HG03565 (cell line): ENCODE data around the gene JARID2.

Experiments used
- ATAC-seq: cut with Tn5 transposase; IDR thresholded peaks from one replicate; pipeline ENCODE4 v1.9.1; 2021; ENCODE audit warnings: mild to moderate bottlenecking, moderate library complexity; ENCODE audit not compliant: unreplicated experiment

JARID2 gene

DNA sequence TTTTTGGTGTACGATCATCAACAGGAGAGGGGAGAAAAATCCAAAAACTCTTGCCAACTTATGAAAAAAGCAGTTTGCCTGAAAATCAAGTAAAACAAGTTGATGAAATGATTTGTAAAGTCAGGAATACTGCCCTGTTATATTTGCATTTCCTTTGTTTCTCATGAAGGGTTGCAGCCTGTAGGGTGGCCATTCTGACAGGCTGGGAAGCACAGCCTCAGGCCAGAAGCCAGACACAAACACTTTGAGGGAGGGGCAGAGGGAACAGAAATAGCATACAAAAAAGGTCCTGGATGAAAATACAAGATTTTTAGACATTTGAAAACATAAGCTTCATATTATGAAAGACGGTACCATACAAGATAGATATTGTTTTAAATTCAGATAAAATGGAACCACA, 307.2 kb downstream of the JARID2 start:
- no peak for ATAC-seq

DNA sequence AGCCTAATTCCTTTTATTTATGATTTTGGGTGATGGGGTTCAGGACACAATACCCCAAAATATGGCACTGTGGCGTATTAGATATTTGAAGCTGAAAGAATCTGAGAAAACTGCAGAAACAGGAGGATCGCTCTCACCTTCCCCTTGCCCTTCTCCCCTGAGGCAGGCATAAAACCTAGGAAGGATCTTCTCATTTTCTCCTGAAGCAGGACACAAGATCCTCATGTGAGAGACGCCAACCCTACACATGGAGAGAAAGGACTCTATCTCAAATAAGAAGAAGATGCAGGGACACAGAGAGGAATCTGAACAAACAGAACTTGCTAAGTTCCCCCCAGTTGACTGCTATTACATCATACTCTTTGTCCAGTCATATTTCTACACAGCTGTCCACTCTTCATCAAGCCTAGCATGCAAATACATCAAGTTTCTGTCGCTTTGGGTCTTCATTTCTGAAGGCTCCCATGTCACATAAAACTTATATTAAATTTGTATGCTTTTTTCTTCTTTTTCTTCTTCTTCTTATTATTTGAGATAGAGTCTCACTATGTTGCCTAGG, 307.9 kb downstream of the JARID2 start:
- ATAC-seq, result no peak

DNA sequence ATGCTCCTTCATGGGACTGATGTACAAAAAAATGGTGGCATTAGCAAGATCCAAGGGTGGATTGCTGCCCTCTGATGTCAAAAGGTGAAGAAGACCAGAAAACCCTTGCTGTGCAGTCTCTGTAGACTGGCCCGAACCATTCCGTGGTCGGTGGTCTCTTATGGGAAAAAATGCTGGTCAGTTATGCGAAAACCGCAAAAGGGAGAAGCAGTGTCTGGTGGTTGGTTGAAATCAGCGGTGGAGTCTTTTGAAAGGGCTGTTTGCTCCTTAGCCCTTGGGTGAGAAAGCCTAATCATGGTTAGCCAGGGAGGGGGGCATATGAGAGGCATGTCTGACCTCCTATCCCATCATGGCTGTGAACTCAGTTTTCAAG, 308.8 kb downstream of the JARID2 start:
- ATAC-seq, result no peak

DNA sequence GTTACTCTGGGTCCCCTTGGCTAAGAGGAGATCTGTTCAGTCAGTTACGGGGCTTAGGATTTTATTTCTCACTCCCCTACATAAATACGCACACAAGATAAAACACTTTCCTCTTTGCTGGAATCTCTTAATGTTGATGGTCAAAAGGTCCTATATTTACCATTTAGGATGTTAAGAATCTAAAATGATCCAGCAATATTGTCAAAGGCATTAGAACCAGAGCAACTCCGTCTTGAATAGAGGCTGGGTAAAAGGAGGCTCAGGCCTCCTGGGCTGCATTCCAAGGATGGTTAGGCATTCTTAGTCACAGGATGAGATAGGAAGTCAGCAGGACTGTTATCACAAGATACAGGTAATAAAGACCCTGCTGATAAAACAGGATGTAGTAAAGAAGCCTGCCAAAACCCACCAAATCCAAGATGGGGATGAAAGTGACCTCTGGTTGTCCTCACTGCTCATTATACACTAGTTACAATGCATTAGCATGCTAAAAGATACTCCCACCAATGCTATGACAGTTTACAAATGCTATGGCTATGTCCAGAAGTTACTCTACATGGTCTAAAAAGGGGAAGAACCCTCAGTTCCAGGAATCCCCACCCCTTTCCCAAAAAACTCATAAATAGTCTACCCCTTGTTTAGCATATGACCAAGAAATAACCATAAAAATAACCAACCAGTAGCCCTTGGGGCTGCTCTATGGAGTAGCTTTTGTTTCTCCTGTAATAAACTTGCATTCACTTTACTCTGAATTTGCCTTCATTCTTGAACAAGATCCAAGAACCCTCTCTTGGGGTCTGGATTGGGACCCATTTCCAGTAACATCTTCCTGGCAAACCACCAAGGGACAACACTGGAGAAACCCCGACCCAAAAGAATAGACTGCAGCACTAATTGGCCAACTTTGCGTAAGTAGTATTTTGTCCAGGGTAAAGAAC, 309.5 kb downstream of the JARID2 start:
- no peak for ATAC-seq

DNA sequence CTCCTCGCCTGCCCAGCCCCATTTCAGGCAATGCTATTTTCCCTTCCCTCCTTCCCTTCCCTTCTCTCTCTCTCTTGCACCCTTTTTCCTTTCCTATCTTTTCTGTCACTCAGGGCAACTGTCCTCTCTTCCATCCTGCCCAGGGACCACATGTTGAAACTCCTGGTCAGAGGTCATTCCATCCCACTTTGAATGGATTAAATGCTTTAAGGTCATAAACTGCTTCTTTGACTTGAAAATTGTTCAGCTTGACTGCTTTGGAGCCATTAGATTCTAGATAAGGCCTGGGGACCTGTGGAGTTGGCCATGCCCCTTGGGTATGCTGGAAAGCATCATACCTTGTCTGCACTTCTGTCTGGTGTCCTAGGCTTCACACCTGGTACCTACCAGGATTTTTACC, 310.8 kb downstream of the JARID2 start:
- ATAC-seq, result no peak

DNA sequence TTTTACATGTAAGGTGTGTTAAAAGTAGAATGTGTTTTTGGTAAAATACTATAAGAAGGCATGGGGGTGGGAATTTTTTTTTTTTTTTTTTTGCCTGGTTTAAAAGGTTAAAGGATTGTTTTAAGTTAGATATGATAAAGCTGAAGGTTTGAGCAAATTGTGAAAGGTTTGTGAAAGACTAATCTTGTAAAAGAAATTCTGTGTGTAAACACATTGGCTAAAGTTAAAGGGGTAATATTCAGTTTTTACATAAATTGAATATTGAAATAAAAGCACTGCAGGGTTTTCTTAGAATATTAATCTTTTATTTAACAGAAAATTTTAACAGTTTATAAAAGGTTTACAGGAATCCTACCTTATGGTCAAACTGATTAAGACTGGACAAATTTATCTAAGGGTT, 311.3 kb downstream of the JARID2 start:
- ATAC-seq, result no peak

DNA sequence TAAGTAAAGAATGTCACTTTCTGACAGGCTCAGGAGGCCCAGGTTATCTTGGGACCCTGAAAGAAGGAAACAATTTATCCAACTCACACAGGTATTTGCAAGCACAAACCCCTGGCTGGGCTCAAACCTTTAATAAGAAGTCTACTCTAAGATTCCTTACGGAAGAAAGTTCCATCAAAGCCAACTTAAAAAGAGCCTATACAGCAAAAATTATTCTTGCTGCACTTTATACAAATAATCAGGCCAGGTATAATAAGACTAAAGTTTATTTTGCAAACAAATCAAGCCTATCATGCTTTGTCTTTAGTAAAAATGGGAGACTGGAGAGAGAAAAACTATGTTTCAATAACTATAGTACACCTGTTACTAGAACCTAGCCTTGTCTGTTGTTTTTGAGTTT, 314.8 kb downstream of the JARID2 start:
- ATAC-seq, result no peak

DNA sequence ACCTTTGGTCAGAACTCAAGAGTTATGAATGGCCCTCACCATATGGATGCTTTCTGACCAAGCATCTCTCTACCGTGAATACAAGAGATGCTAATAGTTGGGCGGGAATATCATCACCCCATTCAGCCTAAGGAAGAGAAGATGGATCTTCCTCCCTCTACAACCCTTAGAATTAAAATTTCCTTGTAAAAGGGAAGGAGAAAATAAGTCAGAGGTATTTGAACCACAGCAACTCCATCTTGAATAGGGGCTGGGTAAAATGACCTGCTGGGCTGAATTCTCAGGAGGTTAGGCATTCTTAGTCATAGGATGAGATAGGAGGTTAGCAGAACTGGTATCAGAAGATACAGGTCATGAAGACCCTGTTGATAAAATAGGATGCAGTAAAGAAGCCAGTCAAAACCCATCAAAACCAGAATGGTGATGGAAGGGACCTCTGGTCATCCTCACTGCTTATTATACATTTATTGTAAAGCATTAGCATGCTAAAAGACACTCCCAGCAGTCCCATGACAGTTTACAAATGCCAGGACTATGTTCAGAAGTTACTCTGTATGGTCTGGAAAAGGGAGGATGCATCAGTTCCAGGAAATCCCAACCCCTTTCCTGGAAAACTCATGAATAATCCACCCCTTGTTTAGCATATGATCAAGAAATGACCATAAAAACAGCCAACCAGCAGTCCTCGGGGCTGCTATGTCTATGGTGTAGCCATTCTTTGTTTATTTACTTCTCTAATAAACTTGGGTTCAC, 315.8 kb downstream of the JARID2 start:
- ATAC-seq, result no peak

DNA sequence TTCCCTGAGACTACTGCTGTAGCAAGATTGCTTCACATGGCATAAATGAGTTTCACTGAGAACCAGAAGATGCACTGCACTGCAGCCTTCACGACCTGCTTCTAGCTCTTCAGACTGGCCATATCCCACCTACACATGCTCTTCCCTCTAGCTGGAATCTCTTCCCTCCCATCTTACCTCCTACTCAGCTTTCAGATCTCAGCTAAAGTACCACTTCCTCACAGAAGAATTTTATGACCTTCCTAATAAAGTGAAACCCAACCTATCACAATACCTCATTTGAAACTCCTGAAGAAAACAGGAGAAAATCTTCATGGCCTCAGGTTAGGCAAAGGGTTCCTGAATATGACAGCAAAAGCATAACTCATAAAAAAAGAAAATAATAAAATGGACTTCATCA, 317.1 kb downstream of the JARID2 start:
- no peak for ATAC-seq

DNA sequence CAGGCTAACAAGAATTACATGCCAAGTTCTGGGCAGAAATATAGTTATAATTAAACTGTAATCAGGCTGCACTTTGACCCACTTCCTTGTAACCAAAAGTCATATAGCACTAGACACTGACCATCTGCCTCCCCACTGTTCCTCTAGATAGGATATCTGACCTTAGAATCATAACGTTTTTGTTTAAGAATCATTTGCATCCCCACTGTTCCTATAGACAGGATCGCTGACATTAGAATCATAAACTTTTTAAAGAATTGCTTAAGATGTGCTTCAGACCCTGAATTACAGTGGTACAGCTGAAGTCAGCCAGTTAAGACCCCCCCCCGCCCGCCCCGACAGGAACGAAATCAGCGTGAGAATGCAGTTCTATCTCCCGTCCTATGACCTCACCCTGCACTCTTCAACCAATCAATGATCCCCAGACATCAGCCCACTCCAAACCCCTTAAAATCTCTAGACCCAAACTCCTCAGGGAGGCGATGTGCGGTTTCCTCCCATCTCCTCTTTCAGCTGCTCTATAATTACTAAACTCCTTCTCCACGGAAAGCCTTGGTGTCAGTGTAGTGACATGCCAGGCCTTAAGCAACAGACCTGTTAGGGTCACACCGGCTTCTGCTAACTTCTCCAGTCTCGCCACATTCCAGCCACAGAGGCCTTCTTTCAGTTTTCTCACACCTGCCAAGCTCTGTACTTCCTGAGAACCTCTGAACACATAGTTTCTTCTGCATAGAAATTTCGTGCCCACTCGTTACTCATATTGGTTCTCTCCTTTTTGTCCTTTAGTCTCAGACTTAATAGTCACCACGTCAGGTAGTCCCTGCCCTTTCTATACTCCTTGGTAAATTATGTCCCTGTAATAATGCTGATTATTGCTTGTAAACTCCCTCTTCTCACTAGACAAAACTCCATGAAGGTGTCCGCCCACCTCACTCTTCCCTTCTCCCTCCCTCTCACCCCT, 323.4 kb downstream of the JARID2 start:
- ATAC-seq, result no peak

DNA sequence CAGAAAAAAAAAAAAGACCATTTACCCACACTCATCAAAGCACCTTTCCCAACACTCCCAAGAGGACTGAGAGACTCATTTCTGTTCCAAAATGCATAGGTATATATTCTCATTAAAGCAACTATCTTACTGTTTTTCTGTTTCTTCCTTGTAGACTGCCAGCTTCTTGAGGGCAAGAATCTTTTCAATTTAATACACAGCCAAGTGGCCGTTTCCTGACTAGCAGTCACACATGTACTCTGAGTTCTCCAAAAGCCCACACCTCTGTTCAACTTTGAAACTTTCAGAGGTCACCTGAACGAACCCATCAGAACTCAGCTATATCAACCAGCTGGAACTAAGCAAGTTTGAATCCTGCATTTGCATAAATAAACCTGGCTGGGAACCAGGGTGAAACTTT, 324.3 kb downstream of the JARID2 start:
- no peak for ATAC-seq
